HepG2 (cell line): Measurements from ENCODE around the gene PPCDC. TPM values are rescaled to one million over a fixed set of nuclear protein-coding genes. Genes with fewer than 3 reads are reported as not detected.

Experiments
- ATAC-seq: fragments of 200-7000 bp; cut with Tn5 transposase; 3 replicates; pipeline ENCODE4 v1.9.1; 2020; ENCODE audit warnings: mild to moderate bottlenecking, moderate library complexity
- BruUV-seq: library from RNA; stranded (reverse); fragments of 400-500 nt; replicated peaks from 2 replicates; lab custom pipeline; 2021; lab: Mats Ljungman, UMichigan
- CTCF ChIA-PET: fragments of 300-600 bp; formaldehyde crosslinking; extraction: SDS; loops from one replicate; lab custom pipeline; 2021; ENCODE audit warnings: low total read pairs, inconsistent platforms, low intra/inter-chr PET ratio; lab: Yijun Ruan, JAX
- POLR2A ChIA-PET: fragments of 350-600 bp; sonication (Branson Sonifier 250); formaldehyde crosslinking; loops from one replicate; lab custom pipeline; 2020; ENCODE audit warnings: antibody characterized with exemption, inconsistent platforms; lab: Yijun Ruan, JAX
- DNase-seq: peaks from one replicate; pipeline ENCODE4 v3.0.0-alpha.2; 2015; ENCODE audit warnings: low spot score
- FAIRE-seq: peaks from 3 replicates; lab custom pipeline; 2011; peaks lifted over from hg19 to GRCh38; lab: Jason Lieb, UNC
- H2AFZ ChIP-seq: one replicate; pipeline ENCODE4 v1.6.1; 2011; ENCODE audit warnings: low read length, inconsistent platforms
- H3K27ac ChIP-seq: fragments of 300-600 bp; 3 replicates; pipeline ENCODE4 v1.8.0; 2011; ENCODE audit warnings: mixed run types, mild to moderate bottlenecking, mixed read lengths, low read length, inconsistent platforms; ENCODE audit not compliant: insufficient read depth; ENCODE audit errors: extremely low read length
- H3K27me3 ChIP-seq, 2 experiments: fragments of 200-600 bp in 1 of 2; 2 replicates in 1 of 2; 3 replicates in 1 of 2; pipeline versions ENCODE4 v1.6.0 to v1.8.0; 2011; ENCODE audit warnings: low read length in 2 of 2, mild to moderate bottlenecking in 2 of 2, moderate library complexity in 2 of 2, inconsistent platforms in 1 of 2; ENCODE audit not compliant: insufficient read depth in 2 of 2, control insufficient read depth in 1 of 2
- H3K36me3 ChIP-seq, 2 experiments: fragments of 200-600 bp in 1 of 2; replicated peaks in 1 of 2; 2 replicates in 1 of 2; 3 replicates in 1 of 2; pipeline versions ENCODE4 v1.5.1 to v1.8.0; 2011; ENCODE audit warnings: low read length in 2 of 2, inconsistent platforms in 1 of 2; ENCODE audit not compliant: insufficient read depth in 2 of 2, control insufficient read depth in 1 of 2
- H3K4me1 ChIP-seq: 2 replicates; pipeline ENCODE4 v1.5.1; 2012; ENCODE audit warnings: low read length, inconsistent platforms; ENCODE audit not compliant: insufficient read depth
- H3K4me2 ChIP-seq: 2 replicates; pipeline ENCODE4 v1.6.0; 2011; ENCODE audit warnings: low read depth, low read length, inconsistent platforms
- H3K4me3 ChIP-seq, 3 experiments: fragments of 200-600 bp in 1 of 3; sonication (generic), shearing (Covaris generic) in 1 of 3; replicated peaks in 1 of 3; 2 replicates each; pipeline ENCODE4 v1.5.1; 2011 to 2016; ENCODE audit warnings: low read length in 3 of 3, inconsistent platforms in 2 of 3, low read depth in 2 of 3, mild to moderate bottlenecking in 2 of 3, control low read depth in 1 of 3, mixed read lengths in 1 of 3; ENCODE audit not compliant: insufficient read depth in 1 of 3
- H3K79me2 ChIP-seq: one replicate; pipeline ENCODE4 v1.6.1; 2011; ENCODE audit warnings: low read length, inconsistent platforms; ENCODE audit not compliant: insufficient read depth
- H3K9ac ChIP-seq: 2 replicates; pipeline ENCODE4 v1.6.0; 2011; ENCODE audit warnings: mild to moderate bottlenecking, low read depth, low read length, inconsistent platforms; ENCODE audit not compliant: insufficient read depth
- H3K9me3 ChIP-seq: 2 replicates; pipeline ENCODE4 v1.5.1; 2012; ENCODE audit warnings: mild to moderate bottlenecking, low read length
- H4K20me1 ChIP-seq: 2 replicates; pipeline ENCODE4 v1.6.0; 2011; ENCODE audit warnings: inconsistent platforms, mild to moderate bottlenecking, low read length, moderate library complexity; ENCODE audit not compliant: insufficient read depth
- JARID2 ChIP-seq: sonication (generic); formaldehyde crosslinking; IDR thresholded peaks from 2 replicates; pipeline ENCODE4 v1.8.1; 2023; ENCODE audit warnings: missing genetic modification reagents, inconsistent platforms; ENCODE audit not compliant: insufficient replicate concordance
- MYC ChIP-seq: sonication (generic); formaldehyde crosslinking; IDR thresholded peaks from 2 replicates; pipeline ENCODE4 v1.9.0; 2021; ENCODE audit warnings: missing genetic modification reagents, borderline replicate concordance
- WGBS: methylation state at CpG from one replicate; pipeline ENCODE4 v1.1.6; 2017; ENCODE audit warnings: low lambda C conversion rate; 5-methylcytosine and 5-hydroxymethylcytosine counted together
- in situ Hi-C: cut with HindIII; loops from 2 replicates; pipeline ENCODE4 v1.10.0; 2017; ENCODE audit warnings: low pct_unique_long_range_greater_than_20kb; ENCODE audit not compliant: extremely low pct_ligation_motif_present
- intact Hi-C: fragments of 100-400 bp; cut with micrococcal nuclease; formaldehyde crosslinking; loops from one replicate; pipeline ENCODE4 v1.10.0; 2022; ENCODE audit not compliant: unreplicated experiment
- polyA plus RNA-seq, 8 experiments: library from polyadenylated mRNA; depleted of rRNA in 3 of 8; stranded (reverse) in 7 of 8; unstranded in 1 of 8; fragments of >200 nt; fragmentation: Illumina TruSeq in 4 of 8; extraction: Trizol in 4 of 8; gene quantifications; 2 replicates each; pipeline versions ENCODE4 v1.2.1 to v1.2.3, GENCODE V29; 2011 to 2016; ENCODE audit warnings: low read depth in 4 of 8, missing spikeins in 1 of 8, mixed read lengths in 1 of 8; ENCODE audit not compliant: insufficient read depth in 1 of 8
- total RNA-seq, 5 experiments: library from RNA; depleted of rRNA; stranded (reverse); fragments of >200 nt; fragmentation: Illumina TruSeq; extraction: Trizol; gene quantifications; 2 replicates each; pipeline ENCODE4 v1.2.3, GENCODE V29; 2016; ENCODE audit warnings: low read depth in 1 of 5
- TF ChIP-seq, protein P1 (sequence below): sonication (generic); formaldehyde crosslinking; IDR thresholded peaks from 2 replicates; pipeline ENCODE4 v1.5.1; 2020; ENCODE audit warnings: mild to moderate bottlenecking, missing genetic modification reagents, moderate library complexity

Gene PPCDC
- total and polyA plus RNA-seq, 2 of the 13 experiments (the other 11 are each of a cell fraction or from before 2014, with no cell fraction given) = 12.3 to 12.8 TPM

- Histone ChIP-seq H3K36me3 (no peaks in the 10 kb centered on the region), H2AFZ (no peak overlapping the region), H3K4me2 (no peak overlapping the region), H3K9me3 (no peaks in the 10 kb centered on the region), H3K27me3 (no peaks in the 10 kb centered on the region), H3K4me1 (peaks cover 74% of the 10 kb centered on the region), H4K20me1 (no peaks in the 10 kb centered on the region), H3K79me2 (no peaks in the 10 kb centered on the region), H3K4me3 (no peak overlapping the region), H3K9ac (no peak overlapping the region), H3K27ac (no peak overlapping the region)
- ChIA-PET POLR2A (interaction anchor here (3.5 kb wide), 1 partner anchor 13 kb away, joined by 21 read pairs; no protein-coding TSS in a partner anchor), CTCF (no interaction called here)
- ATAC-seq = no peak
- no peak for DNase-seq
- in situ Hi-C loops = no loop called here
- FAIRE-seq = no peak
- TF ChIP-seq, protein P1, sequence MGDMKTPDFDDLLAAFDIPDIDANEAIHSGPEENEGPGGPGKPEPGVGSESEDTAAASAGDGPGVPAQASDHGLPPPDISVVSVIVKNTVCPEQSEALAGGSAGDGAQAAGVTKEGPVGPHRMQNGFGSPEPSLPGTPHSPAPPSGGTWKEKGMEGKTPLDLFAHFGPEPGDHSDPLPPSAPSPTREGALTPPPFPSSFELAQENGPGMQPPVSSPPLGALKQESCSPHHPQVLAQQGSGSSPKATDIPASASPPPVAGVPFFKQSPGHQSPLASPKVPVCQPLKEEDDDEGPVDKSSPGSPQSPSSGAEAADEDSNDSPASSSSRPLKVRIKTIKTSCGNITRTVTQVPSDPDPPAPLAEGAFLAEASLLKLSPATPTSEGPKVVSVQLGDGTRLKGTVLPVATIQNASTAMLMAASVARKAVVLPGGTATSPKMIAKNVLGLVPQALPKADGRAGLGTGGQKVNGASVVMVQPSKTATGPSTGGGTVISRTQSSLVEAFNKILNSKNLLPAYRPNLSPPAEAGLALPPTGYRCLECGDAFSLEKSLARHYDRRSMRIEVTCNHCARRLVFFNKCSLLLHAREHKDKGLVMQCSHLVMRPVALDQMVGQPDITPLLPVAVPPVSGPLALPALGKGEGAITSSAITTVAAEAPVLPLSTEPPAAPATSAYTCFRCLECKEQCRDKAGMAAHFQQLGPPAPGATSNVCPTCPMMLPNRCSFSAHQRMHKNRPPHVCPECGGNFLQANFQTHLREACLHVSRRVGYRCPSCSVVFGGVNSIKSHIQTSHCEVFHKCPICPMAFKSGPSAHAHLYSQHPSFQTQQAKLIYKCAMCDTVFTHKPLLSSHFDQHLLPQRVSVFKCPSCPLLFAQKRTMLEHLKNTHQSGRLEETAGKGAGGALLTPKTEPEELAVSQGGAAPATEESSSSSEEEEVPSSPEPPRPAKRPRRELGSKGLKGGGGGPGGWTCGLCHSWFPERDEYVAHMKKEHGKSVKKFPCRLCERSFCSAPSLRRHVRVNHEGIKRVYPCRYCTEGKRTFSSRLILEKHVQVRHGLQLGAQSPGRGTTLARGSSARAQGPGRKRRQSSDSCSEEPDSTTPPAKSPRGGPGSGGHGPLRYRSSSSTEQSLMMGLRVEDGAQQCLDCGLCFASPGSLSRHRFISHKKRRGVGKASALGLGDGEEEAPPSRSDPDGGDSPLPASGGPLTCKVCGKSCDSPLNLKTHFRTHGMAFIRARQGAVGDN = peak; percentile 28; the same call in 1 of the 2 replicates
- TF ChIP-seq JARID2 (CRISPR knock-in tag) (no peak), MYC (peak; percentile 28; the same call in 1 of the 2 replicates)
- WGBS = 95% methylated on average over 7 of the region's 7 CpGs
- no TSS peak for BruUV-seq
- intact Hi-C loops = no loop called here
Measured at GRCh38 chr15:75056036-75056435, 32.6 kb downstream of the PPCDC start.
